Fibroblast of gingiva (primary cell): Measurements from ENCODE around the gene DISC1.

Experiments
- DNase-seq: peaks from one replicate; pipeline ENCODE4 v3.0.0-alpha.2; 2011; ENCODE audit warnings: low read depth

The DISC1 gene

DNA sequence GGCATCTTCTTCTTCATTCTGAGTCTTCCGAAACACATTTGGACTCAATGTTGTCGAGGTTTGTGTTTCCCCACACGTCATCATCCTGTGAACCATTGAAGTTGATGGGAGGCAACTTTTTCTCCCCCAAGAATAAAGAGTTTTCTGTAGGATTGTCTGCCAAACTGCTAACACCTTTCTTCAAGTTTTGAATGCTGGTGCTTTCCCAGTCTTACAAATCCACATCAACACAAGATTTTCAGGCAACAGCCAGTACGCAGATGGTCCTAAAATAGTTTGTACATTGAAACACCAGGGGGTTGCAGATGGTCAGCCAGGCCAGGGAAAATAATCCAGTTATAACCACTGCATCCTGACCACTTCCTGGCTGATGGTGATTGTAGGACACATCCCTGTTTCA, 187.9 kb downstream of the DISC1 start:
- no peak for DNase-seq

DNA sequence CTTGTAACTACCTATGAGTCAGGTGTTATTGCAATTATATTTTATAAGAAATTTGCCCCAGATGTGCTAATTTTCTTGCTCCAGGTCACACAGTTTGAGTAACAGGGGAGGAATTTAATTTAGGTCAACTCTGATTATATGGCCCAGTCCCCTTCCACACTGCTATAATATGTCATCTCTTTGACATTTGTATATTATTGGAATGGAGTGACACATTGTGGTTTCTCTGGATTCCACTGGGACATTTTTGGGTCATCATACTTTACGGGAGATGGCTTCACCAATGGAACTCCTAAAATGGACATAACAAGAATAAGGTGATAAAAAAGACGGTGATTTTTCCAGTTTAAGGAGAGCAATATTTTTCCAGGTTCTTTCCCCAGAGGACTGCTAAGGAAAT, 191.2 kb downstream of the DISC1 start:
- no peak for DNase-seq

GRCh38 chr1:231818337-231818736, 191.7 kb downstream of the DISC1 start:
- DNase-seq, result no peak

DNA sequence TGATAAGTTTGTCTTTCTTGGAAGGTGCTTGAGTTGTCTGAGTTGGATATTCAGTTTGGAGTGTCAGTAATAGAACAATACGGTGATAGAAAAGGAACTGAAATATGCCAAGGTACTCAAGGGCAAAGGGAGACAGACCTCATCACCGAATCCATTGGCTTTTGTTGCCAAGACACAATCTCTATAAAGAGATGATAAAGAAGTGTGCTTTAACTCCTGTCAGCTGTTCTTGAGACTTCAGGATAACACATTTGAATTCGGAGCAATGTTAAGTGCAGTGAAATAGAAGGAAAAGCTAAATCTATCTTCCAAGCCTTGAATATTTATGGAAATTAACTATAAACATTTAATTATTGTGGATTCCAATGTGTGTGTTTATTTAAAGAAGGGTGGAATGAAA, 194.7 kb downstream of the DISC1 start:
- DNase-seq, result no peak

DNA sequence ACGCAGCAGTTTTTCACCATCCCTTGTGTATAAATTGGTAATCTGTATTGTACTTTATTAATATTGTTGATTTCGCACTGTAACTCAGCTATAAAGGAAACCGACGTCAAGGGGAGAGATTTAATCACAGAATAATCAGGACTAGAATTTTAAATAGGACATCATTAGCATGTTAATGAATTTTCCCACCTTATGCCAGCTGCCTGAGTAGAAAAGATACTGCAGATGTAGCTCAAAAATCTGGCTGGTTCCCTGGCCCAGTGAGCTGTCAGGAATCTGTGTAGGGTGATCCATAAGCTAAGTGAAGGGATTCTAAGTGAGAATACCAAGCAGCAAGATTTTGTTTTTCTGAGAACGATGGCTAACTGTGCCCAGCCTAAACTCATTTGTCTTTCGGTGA, 195.5 kb downstream of the DISC1 start:
- DNase-seq, result no peak

- no peak for DNase-seq
Measured at GRCh38 chr1:231826566-231826965, 200.0 kb downstream of the DISC1 start.

DNA sequence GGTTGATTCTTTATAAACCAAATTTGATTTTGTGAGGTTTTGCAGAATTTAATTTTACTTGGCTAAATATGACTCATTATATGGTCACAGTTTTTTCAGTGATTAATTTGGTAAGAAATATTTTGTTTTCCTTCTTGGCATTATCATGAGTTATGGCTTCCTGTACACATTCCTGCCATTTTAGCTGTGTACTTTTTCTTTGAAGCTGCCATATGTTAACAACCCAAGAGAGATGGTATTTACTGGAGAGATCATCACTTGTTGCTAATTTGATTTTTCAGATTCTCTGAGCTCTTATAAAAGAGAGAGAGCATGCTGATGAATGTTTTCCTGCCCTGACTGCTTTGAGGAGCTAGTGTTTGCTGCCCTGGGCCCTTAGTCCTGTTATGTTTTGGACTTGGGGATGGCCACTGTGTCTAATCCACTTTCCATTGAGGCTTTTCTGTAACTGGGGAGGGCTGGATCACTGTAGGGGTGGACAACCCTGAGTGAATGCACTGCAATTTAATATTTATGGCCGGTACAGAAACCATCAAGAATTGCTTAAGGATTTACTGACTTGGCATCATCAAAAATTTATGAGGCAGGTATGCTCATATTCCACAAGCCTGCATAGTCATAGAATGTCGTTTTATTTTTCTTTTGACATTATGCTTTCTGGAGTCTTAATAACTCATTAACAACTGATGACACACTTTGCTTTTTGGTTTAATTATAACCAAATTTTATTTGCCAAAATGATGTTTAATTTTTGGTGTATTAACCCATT, 200.9 kb downstream of the DISC1 start:
- peak; percentile 82 for DNase-seq

GRCh38 chr1:231828182-231828920, 201.8 kb downstream of the DISC1 start:
- peak; percentile 95 for DNase-seq

DNA sequence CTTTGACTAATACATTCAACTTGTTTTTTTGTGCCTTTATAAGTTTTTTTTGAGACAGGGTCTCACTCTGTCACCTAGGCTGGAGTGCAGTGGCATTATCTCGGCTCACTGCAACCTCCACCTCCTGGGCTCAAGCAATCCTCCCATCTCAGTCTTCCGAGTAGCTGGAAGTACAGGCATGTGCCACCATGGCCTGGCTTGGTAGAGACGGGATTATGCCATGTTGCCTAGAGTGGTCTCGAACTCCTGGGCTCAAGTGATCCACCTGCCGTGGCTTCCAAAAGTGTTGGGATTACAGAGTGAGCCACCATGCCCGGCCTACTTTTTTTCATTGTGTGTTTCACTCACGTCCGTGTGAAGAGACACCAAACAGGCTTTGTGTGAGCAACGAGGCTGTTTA, 202.7 kb downstream of the DISC1 start:
- DNase-seq, result no peak

- DNase-seq, result no peak
Measured at GRCh38 chr1:231836227-231836893, 209.8 kb downstream of the DISC1 start.

GRCh38 chr1:231838521-231838920, 211.9 kb downstream of the DISC1 start:
- no peak for DNase-seq

DNA sequence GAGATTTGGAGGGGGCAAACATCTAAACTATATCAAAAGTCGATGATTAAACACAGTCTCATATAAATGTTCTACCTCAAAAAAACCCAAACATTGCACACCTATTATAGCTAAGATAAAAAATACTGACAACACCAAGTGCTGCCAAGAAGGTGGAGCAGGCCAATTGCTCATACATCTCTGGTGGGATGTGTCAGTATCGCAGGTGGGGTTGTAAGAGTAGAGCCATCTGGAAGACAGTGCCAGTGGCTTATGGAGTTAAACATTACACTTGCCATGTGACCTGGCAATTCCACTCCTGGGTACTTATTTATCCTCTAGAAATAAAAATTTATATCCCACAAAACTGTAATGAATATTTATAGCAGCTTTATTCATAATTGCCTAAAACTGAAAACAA, 213.4 kb downstream of the DISC1 start:
- no peak for DNase-seq

GRCh38 chr1:231841616-231842344, 215.2 kb downstream of the DISC1 start:
- peak; percentile 47 for DNase-seq

DNA sequence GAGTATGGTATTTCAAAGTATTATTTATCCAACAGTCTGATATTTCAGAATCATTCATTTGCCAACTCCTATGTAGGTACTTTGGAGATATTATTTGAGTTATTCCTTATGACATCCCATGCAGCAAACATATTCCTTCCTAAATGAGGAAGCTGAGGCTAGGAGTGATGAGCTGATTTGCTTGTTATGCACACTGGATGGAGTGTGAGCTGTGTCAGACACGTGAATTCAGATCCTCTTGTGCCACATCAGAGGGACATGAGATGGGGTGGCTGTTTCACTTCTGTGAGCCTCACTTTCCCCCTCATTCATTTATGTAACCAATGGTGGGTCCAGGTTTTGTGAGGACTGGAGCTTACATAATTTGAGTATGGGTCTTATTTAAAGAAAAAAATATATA, 215.9 kb downstream of the DISC1 start:
- DNase-seq, result no peak

- DNase-seq, result no peak
Measured at GRCh38 chr1:231844986-231845502, 218.5 kb downstream of the DISC1 start.

GRCh38 chr1:231847612-231848397, 221.2 kb downstream of the DISC1 start:
- no peak for DNase-seq

- no peak for DNase-seq
Measured at GRCh38 chr1:231849981-231850380, 223.4 kb downstream of the DISC1 start.

- DNase-seq, result no peak
Measured at GRCh38 chr1:231850786-231851185, 224.2 kb downstream of the DISC1 start.

DNA sequence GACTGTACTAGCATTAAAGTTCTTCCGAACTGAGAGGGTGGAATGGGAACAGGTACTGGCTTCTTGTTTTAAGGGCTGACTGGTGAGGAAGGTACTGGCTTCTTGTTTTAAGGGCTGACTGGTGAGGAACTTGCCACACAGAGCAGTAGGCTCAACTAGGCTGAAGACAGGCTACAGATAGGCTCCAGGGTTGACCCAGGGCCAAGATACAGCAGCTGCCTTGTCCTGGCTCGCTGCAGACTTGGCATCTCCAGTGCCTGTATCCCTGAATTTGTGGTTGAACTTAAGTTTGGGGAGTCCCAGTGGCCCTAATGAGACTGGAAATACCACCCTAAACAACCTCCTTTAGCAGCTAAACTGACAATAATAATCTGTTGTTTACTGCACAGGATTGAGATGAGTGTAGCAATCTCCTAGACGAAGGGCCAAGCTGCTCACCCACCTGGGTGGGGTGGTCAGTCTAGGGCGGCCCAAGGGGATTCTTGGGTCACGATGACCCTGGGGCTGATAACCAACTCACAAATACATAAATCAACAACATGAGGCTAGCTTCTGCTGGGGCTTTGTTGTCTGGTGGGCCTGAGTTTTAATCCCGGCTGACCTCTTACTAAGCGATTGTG, 227.1 kb downstream of the DISC1 start:
- DNase-seq, result no peak

DNA sequence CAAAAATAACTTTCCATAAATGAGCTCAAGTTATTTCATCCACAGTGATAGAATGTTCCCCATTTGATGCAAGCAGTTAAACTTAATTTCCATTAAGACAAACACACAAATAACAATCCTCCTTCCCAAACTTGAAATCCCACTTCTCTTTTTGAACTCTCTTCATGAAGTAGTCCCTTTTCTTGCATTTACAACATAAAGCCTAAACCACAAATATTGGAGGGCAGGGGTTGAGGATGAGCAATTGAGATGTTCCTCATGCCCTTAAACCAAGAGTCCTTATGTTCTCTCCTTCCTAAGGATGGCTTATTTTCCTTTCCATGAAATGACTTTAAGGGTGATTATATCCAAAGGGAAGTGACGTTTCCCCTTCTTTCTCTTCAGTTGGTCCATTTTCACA, 228.8 kb downstream of the DISC1 start:
- no peak for DNase-seq

GRCh38 chr1:231855926-231856325, 229.3 kb downstream of the DISC1 start:
- DNase-seq, result peak; percentile 59
